Adrenal gland (tissue), 12 donors: ENCODE measurements around the gene TNFRSF25. TPM values are rescaled to one million over a fixed set of nuclear protein-coding genes. Genes with fewer than 3 reads are reported as not detected.
A peak's percentile ranks its signal among the peaks of the same experiment; 100 is the strongest.

Experiments used
- DNase-seq, 7 donors: peaks; one replicate each; pipeline ENCODE4 v3.0.0-alpha.2; 2019 to 2020
- H3K27ac ChIP-seq, 5 donors: fragments of 200-600 bp; sonication (generic) in 4 of 5; 1 replicate in 3 of 5; 2 replicates in 2 of 5; pipeline versions ENCODE4 v1.5.1 to v1.8.0; 2016 to 2020; ENCODE audit warnings: mild to moderate bottlenecking in 1 of 5
- H3K27me3 ChIP-seq: fragments of 200-600 bp; 2 replicates; pipeline ENCODE4 v1.8.0; 2021
- H3K36me3 ChIP-seq, 2 donors: fragments of 200-600 bp; replicated peaks in 1 of 2; 1 replicate in 1 of 2; 2 replicates in 1 of 2; pipeline versions ENCODE4 v1.5.1 to v1.8.0; 2018 to 2022
- H3K4me1 ChIP-seq, 2 donors: fragments of 200-600 bp; replicated peaks in 1 of 2; 1 replicate in 1 of 2; 2 replicates in 1 of 2; pipeline versions ENCODE4 v1.5.1 to v1.8.0; 2018 to 2021
- H3K4me3 ChIP-seq, 4 donors: fragments of 200-600 bp; sonication (generic) in 3 of 4; one replicate each; pipeline ENCODE4 v1.5.1; 2016 to 2018
- H3K9me3 ChIP-seq, 3 donors: fragments of 200-600 bp; sonication (generic) in 1 of 3; replicated peaks in 1 of 3; 1 replicate in 2 of 3; 2 replicates in 1 of 3; pipeline versions ENCODE4 v1.5.1 to v1.8.0; 2016 to 2021
- CTCF ChIP-seq, 6 experiments: fragments of 450-650 bp in 4 of 6; fragments of 200-600 bp in 2 of 6; sonication (generic) in 1 of 6; IDR thresholded peaks; 1 replicate in 5 of 6; 2 replicates in 1 of 6; pipeline versions ENCODE4 v1.5.1 to v1.8.0; 2016 to 2021; ENCODE audit warnings: antibody characterized with exemption in 6 of 6, mild to moderate bottlenecking in 2 of 6, moderate library complexity in 1 of 6
- POLR2A ChIP-seq, 2 donors: fragments of 450-650 bp; IDR thresholded peaks; one replicate each; pipeline ENCODE4 v1.6.1; 2017; ENCODE audit warnings: antibody characterized with exemption in 2 of 2, mild to moderate bottlenecking in 2 of 2, moderate library complexity in 1 of 2
- WGBS, 4 donors: extraction: QIAGEN DNeasy Blood & Tissue Kit in 2 of 4; methylation state at CpG; one replicate each; pipeline versions ENCODE4 v1.1.5 to v1.1.7; 2013 to 2017; 5-methylcytosine and 5-hydroxymethylcytosine counted together
- intact Hi-C, 2 donors: fragments of 100-400 bp; cut with DNase I; formaldehyde crosslinking; loops; one replicate each; pipeline versions ENCODE4 v1.14.1 to v1.15.0; 2022 to 2023
- polyA plus RNA-seq, 3 donors: library from polyadenylated mRNA; stranded (reverse); fragments of 200-250 nt in 2 of 3; fragments of 350-450 nt in 1 of 3; fragmentation: Illumina TruSeq in 1 of 3; extraction: RNeasy Lipid Tissue Mini Kit (QIAGEN cat#74804) in 1 of 3; gene quantifications; one replicate each; pipeline ENCODE4 v1.2.3, GENCODE V29; 2013 to 2014
- total RNA-seq, 9 donors: library from RNA; depleted of rRNA in 4 of 9; stranded (reverse); fragments of >200 nt in 4 of 9; fragments of 120-200 nt in 1 of 9; fragmentation: NEBNext Ultra II Directional in 1 of 9; extraction: Animal tissue kit (Norgen Biotek cat#: 25700) in 1 of 9; gene quantifications; one replicate each; pipeline versions ENCODE4 v1.1.0 to v1.2.4, GENCODE V29; 2013 to 2023
- donor health status: healthy with polysubstance abuse.
- donor health status: Bipolar disorder and iron deficiency.
- donor health status: DM: yes; HTN: yes; CAD: no.
- donor health status: DM: no; HTN: no; CAD: no.
- donor health status: DM: no; HTN: no; CAD: no.
- donor health status: DM: yes; HTN: yes; CAD: no.

Gene TNFRSF25
- total and polyA plus RNA-seq, 12 donors: 1.2 to 169 (median 9.7) TPM

DNA sequence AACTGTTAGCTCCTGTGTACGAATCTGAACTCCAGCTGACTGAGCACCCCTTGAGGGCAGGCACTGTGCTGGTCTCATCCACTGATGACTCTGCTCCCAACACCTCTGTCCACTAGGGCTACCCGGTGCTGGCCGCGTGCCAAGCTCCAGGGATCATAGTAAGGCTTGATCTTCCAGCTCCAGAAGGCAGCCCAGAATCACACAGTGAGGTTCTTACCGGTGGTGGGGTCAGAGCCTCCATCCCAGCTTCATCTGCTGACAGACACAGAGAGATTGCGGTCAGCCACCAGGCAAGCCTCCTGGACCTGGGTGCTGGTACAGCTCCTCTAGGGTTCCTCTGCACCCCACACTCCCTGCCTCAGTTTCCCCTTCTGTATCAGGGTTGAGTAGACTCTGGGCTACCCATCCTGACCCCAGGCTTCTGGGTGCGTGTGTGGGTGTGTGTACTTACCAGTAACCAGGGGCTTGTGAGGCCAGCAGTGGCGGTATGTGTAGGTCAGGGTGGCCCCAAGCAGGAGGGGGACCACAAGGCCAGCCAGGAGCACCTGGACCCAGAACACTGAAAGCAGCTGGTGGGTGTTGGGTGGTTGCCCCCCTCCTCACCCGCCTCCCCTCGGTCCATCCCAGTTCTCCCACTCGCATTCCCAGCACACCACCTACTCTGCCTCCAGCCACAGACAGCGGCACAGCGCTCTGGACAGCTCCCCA lies 3.4 kb downstream of the TNFRSF25 start:
- TF ChIP-seq CTCF (IDR thresholded peaks at IDR 0.05) (no peak), POLR2A (IDR thresholded peaks at IDR 0.05) (no peak)

GRCh38 chr1:6461538-6462411 lies 4.2 kb downstream of the TNFRSF25 start:
- TF ChIP-seq CTCF (IDR thresholded peaks at IDR 0.05) (no peak), POLR2A (IDR thresholded peaks at IDR 0.05) (no peak)
- Histone ChIP-seq H3K4me3 (no peak overlapping the region), H3K27me3 (no peaks in the 10 kb centered on the region), H3K36me3 (peaks cover 0 to 12% of the 10 kb centered on the region in 2 donors), H3K4me1 (peaks cover 0 to 10% of the 10 kb centered on the region in 2 donors), H3K27ac (no peak overlapping the region), H3K9me3 (no peaks in the 10 kb centered on the region)
- DNase-seq: no peak
- intact Hi-C loops: no loop called here
- WGBS, 4 donors: 82 to 94% (median 88%) methylated on average over 26 to 48 of the region's 48 CpGs

More for the DNA sequence above, 3.4 kb downstream of the TNFRSF25 start:
- WGBS, 4 donors: 75 to 89% (median 86%) methylated on average over 9 to 13 of the region's 13 CpGs
- peak in 1 of 7 donors; percentile 46 for DNase-seq
- H3K9me3 ChIP-seq: no peaks in the 10 kb centered on the region
- H3K27ac ChIP-seq: no peak overlapping the region
- H3K27me3 ChIP-seq: no peaks in the 10 kb centered on the region
- H3K4me1 ChIP-seq: peaks cover 0 to 10% of the 10 kb centered on the region in 2 donors
- peaks cover 0 to 18% of the 10 kb centered on the region in 2 donors for H3K36me3 ChIP-seq
- intact Hi-C loops: no loop called here
- no peak overlapping the region for H3K4me3 ChIP-seq

DNA sequence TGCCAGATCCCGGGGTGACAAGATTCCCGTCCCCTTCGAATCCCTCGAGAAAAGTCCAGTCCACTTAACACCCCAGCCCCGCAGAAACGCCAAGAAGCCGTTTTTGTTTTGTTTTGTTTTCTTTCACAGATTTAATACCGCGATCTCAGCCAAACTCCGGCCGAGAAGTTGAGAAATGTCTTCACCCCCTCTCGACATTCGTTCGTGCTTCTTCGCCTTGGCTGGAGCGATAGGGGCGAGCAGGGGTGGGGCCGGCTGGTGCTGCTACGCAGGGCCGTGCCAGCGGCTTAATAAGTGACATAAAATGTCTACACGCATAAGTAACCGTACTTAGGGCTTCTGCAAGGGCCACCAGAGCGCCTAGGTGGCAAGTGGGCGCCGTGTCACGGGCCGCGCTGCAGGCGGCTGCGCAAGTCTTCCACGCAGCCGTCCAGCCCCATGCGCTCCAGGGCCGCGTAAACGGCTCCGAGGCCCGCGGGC lies 4.9 kb downstream of the TNFRSF25 start:
- Histone ChIP-seq H3K9me3 (no peaks in the 10 kb centered on the region), H3K4me1 (peaks cover 0 to 10% of the 10 kb centered on the region in 2 donors), H3K27me3 (no peaks in the 10 kb centered on the region), H3K4me3 (no peak overlapping the region), H3K36me3 (peaks cover 0 to 12% of the 10 kb centered on the region in 2 donors), H3K27ac (no peak overlapping the region)
- WGBS, 4 donors: 74 to 90% (median 83%) methylated on average over 23 to 40 of the region's 40 CpGs
- TF ChIP-seq CTCF (IDR thresholded peaks at IDR 0.05): no peak
- no peak for TF ChIP-seq POLR2A (IDR thresholded peaks at IDR 0.05)
- intact Hi-C loops: no loop called here
- DNase-seq: no peak
